ENCODE results near the gene WDFY1. TPM values are rescaled to one million over a fixed set of nuclear protein-coding genes. Genes with fewer than 3 reads are reported as not detected.

The WDFY1 gene
- total and polyA plus RNA-seq, 4 donors: 36.4 to 87.3 (median 57.8) TPM

- H3K27me3 ChIP-seq (ENCODE audit: control insufficient read depth, insufficient read depth, low read length): no peaks in the 10 kb centered on the region
- DNase-seq (ENCODE audit: low read depth in 4 of 6, low spot score in 6 of 6): no peak
- no peak overlapping the region for H3K4me3 ChIP-seq (ENCODE audit: low read depth, low read length)
- H3K36me3 ChIP-seq (ENCODE audit: control insufficient read depth, insufficient read depth, low read length): no peaks in the 10 kb centered on the region
- no peak overlapping the region for H3K27ac ChIP-seq (ENCODE audit: low read depth, low read length)
- no peaks in the 10 kb centered on the region for H3K4me1 ChIP-seq (ENCODE audit: control insufficient read depth, insufficient read depth, low read length)
- WGBS (ENCODE audit: insufficient coverage): 100% methylated on average over 1 of the region's 3 CpGs
- H3K9me3 ChIP-seq (ENCODE audit: control insufficient read depth, insufficient read depth, low read length): no peaks in the 10 kb centered on the region
Measured at GRCh38 chr2:223853425-223853837, 91.7 kb downstream of the WDFY1 start.

- H3K36me3 ChIP-seq (ENCODE audit: control insufficient read depth, insufficient read depth, low read length): no peaks in the 10 kb centered on the region
- 90% methylated on average over 3 of the region's 3 CpGs for WGBS (ENCODE audit: insufficient coverage)
- no peaks in the 10 kb centered on the region for H3K9me3 ChIP-seq (ENCODE audit: control insufficient read depth, insufficient read depth, low read length)
- H3K4me1 ChIP-seq (ENCODE audit: control insufficient read depth, insufficient read depth, low read length): no peaks in the 10 kb centered on the region
- no peaks in the 10 kb centered on the region for H3K27me3 ChIP-seq (ENCODE audit: control insufficient read depth, insufficient read depth, low read length)
- H3K4me3 ChIP-seq (ENCODE audit: low read depth, low read length): no peak overlapping the region
- no peak for DNase-seq (ENCODE audit: low read depth in 4 of 6, low spot score in 6 of 6)
- H3K27ac ChIP-seq (ENCODE audit: low read depth, low read length): no peak overlapping the region
Measured at GRCh38 chr2:223852281-223852795, 92.8 kb downstream of the WDFY1 start.

GRCh38 chr2:223847410-223847809 lies 97.7 kb downstream of the WDFY1 start:
- Histone ChIP-seq H3K9me3 (ENCODE audit: control insufficient read depth, insufficient read depth, low read length) (no peaks in the 10 kb centered on the region), H3K4me3 (ENCODE audit: low read depth, low read length) (no peak overlapping the region), H3K27ac (ENCODE audit: low read depth, low read length) (no peak overlapping the region), H3K27me3 (ENCODE audit: control insufficient read depth, insufficient read depth, low read length) (no peaks in the 10 kb centered on the region), H3K36me3 (ENCODE audit: control insufficient read depth, insufficient read depth, low read length) (no peaks in the 10 kb centered on the region), H3K4me1 (ENCODE audit: control insufficient read depth, insufficient read depth, low read length) (no peaks in the 10 kb centered on the region)
- 89% methylated on average over 4 of the region's 7 CpGs for WGBS (ENCODE audit: insufficient coverage)
- no peak for DNase-seq (ENCODE audit: low read depth in 4 of 6, low spot score in 6 of 6)

GRCh38 chr2:223846515-223846914 lies 98.6 kb downstream of the WDFY1 start:
- Histone ChIP-seq H3K9me3 (ENCODE audit: control insufficient read depth, insufficient read depth, low read length) (no peaks in the 10 kb centered on the region), H3K4me3 (ENCODE audit: low read depth, low read length) (no peak overlapping the region), H3K27ac (ENCODE audit: low read depth, low read length) (no peak overlapping the region), H3K4me1 (ENCODE audit: control insufficient read depth, insufficient read depth, low read length) (no peaks in the 10 kb centered on the region), H3K27me3 (ENCODE audit: control insufficient read depth, insufficient read depth, low read length) (no peaks in the 10 kb centered on the region), H3K36me3 (ENCODE audit: control insufficient read depth, insufficient read depth, low read length) (no peaks in the 10 kb centered on the region)
- no peak for DNase-seq (ENCODE audit: low read depth in 4 of 6, low spot score in 6 of 6)
- WGBS (ENCODE audit: insufficient coverage): no CpG with 5 or more reads among the region's 1 CpG

DNA sequence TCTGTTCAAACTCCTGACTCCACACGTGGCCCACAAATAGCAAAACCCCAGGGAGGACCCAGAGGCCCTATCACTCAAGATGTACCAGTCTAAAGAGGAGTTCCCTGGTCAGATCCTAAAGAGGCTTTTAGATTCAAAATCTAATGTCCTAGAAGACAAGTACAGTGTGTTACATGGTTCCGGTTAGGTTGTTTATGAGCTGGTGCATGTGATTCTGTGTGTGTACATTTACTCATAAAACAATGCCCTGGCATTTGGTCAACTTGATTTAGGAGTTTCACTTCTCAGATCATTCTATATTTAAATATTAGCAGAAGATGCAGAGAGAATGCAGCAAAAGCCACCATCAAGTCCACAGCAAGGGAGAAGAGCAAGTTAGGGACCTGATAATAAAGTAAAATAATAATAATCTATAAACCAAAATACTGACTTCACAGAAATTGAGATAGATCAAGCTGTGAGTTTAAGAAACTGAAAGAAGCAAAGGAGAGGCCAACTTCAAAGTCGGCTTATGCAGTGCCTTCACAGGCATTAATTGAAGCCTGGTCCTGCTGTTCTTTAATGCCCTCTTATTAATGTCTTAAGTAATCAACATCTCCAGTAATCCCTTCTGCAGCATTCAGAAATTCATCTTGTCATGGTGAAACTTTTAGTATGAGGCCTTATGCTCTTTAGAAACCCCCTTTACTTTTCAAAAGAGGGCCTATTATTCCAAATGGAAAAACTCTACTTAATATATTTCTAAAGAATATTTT lies 103.5 kb downstream of the WDFY1 start:
- Histone ChIP-seq H3K36me3 (ENCODE audit: control insufficient read depth, insufficient read depth, low read length) (no peaks in the 10 kb centered on the region), H3K4me1 (ENCODE audit: control insufficient read depth, insufficient read depth, low read length) (peaks cover 4% of the 10 kb centered on the region), H3K9me3 (ENCODE audit: control insufficient read depth, insufficient read depth, low read length) (no peaks in the 10 kb centered on the region), H3K27me3 (ENCODE audit: control insufficient read depth, insufficient read depth, low read length) (no peaks in the 10 kb centered on the region), H3K27ac (ENCODE audit: low read depth, low read length) (no peak overlapping the region), H3K4me3 (ENCODE audit: low read depth, low read length) (no peak overlapping the region)
- DNase-seq (ENCODE audit: low read depth in 4 of 6, low spot score in 6 of 6): no peak
- 62% methylated on average over 2 of the region's 3 CpGs for WGBS (ENCODE audit: insufficient coverage)

DNA sequence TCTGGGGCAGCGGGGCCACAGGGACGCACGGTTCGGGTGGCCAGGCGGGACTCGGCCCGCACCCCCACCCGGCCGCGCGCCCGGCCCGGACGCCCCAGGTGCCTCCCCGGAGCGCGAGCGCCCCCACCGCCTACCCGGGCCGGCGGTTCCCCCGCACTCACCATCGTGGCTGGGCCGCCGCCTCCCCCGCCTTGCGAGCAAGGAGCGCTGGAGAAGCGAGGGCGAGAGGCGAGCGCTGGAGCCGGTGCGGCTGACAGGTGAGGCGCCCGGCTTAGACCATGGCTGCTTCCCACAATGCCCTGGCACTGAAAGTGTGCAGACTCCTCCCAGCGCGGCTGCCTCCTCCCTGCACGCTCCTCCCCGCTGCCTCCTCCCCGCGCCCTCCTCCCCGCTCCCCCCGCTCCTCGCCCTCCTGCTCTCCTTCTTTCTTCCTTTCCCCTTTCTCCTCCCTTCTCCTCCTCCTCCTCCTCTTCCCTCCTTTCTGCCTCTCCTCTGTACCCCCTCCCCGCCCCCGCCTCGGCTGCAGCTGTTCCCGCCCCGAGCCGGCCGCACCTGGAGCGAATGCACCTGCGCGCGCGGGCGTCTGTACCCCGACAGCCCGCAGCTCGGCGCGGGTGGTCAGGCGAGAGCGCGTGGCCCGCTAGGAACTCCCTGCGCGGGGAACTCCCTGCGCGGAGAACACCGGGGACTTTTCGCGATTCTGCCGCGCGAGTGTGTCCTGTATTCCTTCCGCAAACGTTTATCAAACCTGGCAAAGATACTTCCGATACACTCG lies 107.7 kb downstream of the WDFY1 start, which contains the start of gene AP1S3:
Gene AP1S3 (minus strand): TSS at position 296 of the 775 bp plus-strand sequence. CDS start 132 bp downstream, at position 164.
- WGBS (ENCODE audit: insufficient coverage): under 1% methylated on average over 77 of the region's 82 CpGs
- Histone ChIP-seq H3K27ac (ENCODE audit: low read depth, low read length) (no peak within 1 kb of the TSS), H3K9me3 (ENCODE audit: control insufficient read depth, insufficient read depth, low read length) (no peaks in the 10 kb centered on the region), H3K27me3 (ENCODE audit: control insufficient read depth, insufficient read depth, low read length) (no peaks in the 10 kb centered on the region), H3K4me1 (ENCODE audit: control insufficient read depth, insufficient read depth, low read length) (peaks cover 13% of the 10 kb centered on the region), H3K4me3 (ENCODE audit: low read depth, low read length) (peak within 1 kb of the TSS; percentile 52), H3K36me3 (ENCODE audit: control insufficient read depth, insufficient read depth, low read length) (no peaks in the 10 kb centered on the region)
- DNase-seq (ENCODE audit: low read depth in 4 of 6, low spot score in 6 of 6): peak in 4 of 6 donors; percentile 29 to 93 (median 64)

DNA sequence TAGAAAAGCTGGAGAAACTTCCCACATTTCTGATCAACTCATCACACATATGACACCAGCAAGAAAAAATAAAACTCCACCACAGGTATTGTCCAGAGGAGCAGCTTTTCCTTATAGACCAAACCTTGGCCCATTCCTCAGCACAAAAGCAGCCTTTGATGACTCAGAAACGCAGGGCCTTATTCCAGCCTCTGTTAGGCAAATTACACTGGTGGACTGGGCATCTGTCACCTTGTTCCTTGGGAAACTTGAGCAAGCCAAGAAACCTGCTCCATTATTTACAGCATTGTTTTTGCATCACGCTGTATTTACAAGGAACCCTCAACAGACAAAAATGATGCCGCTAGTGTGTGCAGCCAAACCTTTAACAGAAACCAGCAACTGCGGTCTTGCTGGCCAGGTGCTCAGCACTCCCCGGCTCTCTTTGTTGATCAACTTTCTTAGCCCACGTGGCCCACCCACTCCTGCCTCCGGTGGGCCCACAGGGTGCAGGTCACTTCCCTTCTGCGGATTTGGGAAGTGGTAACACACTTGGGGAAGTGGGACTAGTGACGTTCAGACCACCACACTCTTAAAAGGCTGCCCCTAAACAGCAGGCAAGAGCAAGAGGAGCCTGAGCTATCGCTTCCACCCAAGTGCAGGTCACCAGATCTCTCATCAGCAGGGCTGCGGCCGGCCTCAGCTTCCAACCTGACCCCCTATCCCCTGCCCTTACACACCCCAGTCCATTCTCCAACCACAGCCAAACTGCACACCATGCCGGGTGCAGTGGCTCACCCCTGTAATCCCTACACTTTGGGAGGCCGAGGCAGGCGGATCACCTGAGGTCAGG lies 109.2 kb downstream of the WDFY1 start:
- Histone ChIP-seq H3K36me3 (ENCODE audit: control insufficient read depth, insufficient read depth, low read length) (no peaks in the 10 kb centered on the region), H3K27me3 (ENCODE audit: control insufficient read depth, insufficient read depth, low read length) (no peaks in the 10 kb centered on the region), H3K4me3 (ENCODE audit: low read depth, low read length) (no peak overlapping the region), H3K4me1 (ENCODE audit: control insufficient read depth, insufficient read depth, low read length) (peaks cover 13% of the 10 kb centered on the region), H3K9me3 (ENCODE audit: control insufficient read depth, insufficient read depth, low read length) (no peaks in the 10 kb centered on the region), H3K27ac (ENCODE audit: low read depth, low read length) (no peak overlapping the region)
- no peak for DNase-seq (ENCODE audit: low read depth in 4 of 6, low spot score in 6 of 6)
- 72% methylated on average over 13 of the region's 15 CpGs for WGBS (ENCODE audit: insufficient coverage)

GRCh38 chr2:223834431-223834830 lies 110.7 kb downstream of the WDFY1 start:
- Histone ChIP-seq H3K27ac (ENCODE audit: low read depth, low read length) (no peak overlapping the region), H3K36me3 (ENCODE audit: control insufficient read depth, insufficient read depth, low read length) (no peaks in the 10 kb centered on the region), H3K4me1 (ENCODE audit: control insufficient read depth, insufficient read depth, low read length) (peaks cover 13% of the 10 kb centered on the region), H3K27me3 (ENCODE audit: control insufficient read depth, insufficient read depth, low read length) (no peaks in the 10 kb centered on the region), H3K9me3 (ENCODE audit: control insufficient read depth, insufficient read depth, low read length) (no peaks in the 10 kb centered on the region), H3K4me3 (ENCODE audit: low read depth, low read length) (no peak overlapping the region)
- DNase-seq (ENCODE audit: low read depth in 4 of 6, low spot score in 6 of 6): no peak
- WGBS (ENCODE audit: insufficient coverage): no CpG with 5 or more reads among the region's 1 CpG

GRCh38 chr2:223832241-223832903 lies 112.8 kb downstream of the WDFY1 start:
- no peaks in the 10 kb centered on the region for H3K36me3 ChIP-seq (ENCODE audit: control insufficient read depth, insufficient read depth, low read length)
- peaks cover 13% of the 10 kb centered on the region for H3K4me1 ChIP-seq (ENCODE audit: control insufficient read depth, insufficient read depth, low read length)
- no peak overlapping the region for H3K27ac ChIP-seq (ENCODE audit: low read depth, low read length)
- WGBS (ENCODE audit: insufficient coverage): 37% methylated on average over 2 of the region's 8 CpGs
- peak in 2 of 6 donors; percentile 36 to 50 for DNase-seq (ENCODE audit: low read depth in 4 of 6, low spot score in 6 of 6)
- H3K4me3 ChIP-seq (ENCODE audit: low read depth, low read length): no peak overlapping the region
- no peaks in the 10 kb centered on the region for H3K27me3 ChIP-seq (ENCODE audit: control insufficient read depth, insufficient read depth, low read length)
- no peaks in the 10 kb centered on the region for H3K9me3 ChIP-seq (ENCODE audit: control insufficient read depth, insufficient read depth, low read length)
